Fibroblast of pulmonary artery (primary cell): Measurements from ENCODE around the gene TXNRD3.

Experiments
- DNase-seq: peaks from one replicate; pipeline ENCODE4 v3.0.0-alpha.2; 2010; ENCODE audit warnings: low read depth
- H3K4me3 ChIP-seq: replicated peaks from 2 replicates; pipeline ENCODE4 v1.5.1; 2011; ENCODE audit warnings: low read depth, mild to moderate bottlenecking, control low read depth, low read length, moderate library complexity
- CTCF ChIP-seq: IDR thresholded peaks from 2 replicates; pipeline ENCODE4 v1.5.1; 2011; ENCODE audit warnings: mild to moderate bottlenecking, control low read depth, low read length, inconsistent platforms; ENCODE audit errors: missing control alignments

TXNRD3 gene

GRCh38 chr3:126679831-126680666 lies 25.1 kb upstream of the TXNRD3 start:
- no peak for DNase-seq
- TF ChIP-seq CTCF, result no peak
- no peak overlapping the region for H3K4me3 ChIP-seq

- peak; percentile 78 for DNase-seq
- H3K4me3 ChIP-seq, result no peak overlapping the region
- TF ChIP-seq CTCF, result peak; percentile 78
Observed at GRCh38 chr3:126679318-126679751, 24.4 kb upstream of the TXNRD3 start.

GRCh38 chr3:126678693-126679317 lies 23.9 kb upstream of the TXNRD3 start:
- no peak for DNase-seq
- H3K4me3 ChIP-seq, result no peak overlapping the region
- no peak for TF ChIP-seq CTCF

GRCh38 chr3:126677862-126678503 lies 23.1 kb upstream of the TXNRD3 start:
- no peak for DNase-seq
- no peak overlapping the region for H3K4me3 ChIP-seq
- no peak for TF ChIP-seq CTCF

GRCh38 chr3:126676919-126677705 lies 22.2 kb upstream of the TXNRD3 start:
- no peak for DNase-seq
- TF ChIP-seq CTCF, result no peak
- no peak overlapping the region for H3K4me3 ChIP-seq

GRCh38 chr3:126672741-126673140 lies 17.8 kb upstream of the TXNRD3 start:
- TF ChIP-seq CTCF, result no peak
- no peak for DNase-seq
- no peak overlapping the region for H3K4me3 ChIP-seq
